Tracheal epithelial cell (primary cell): ENCODE measurements around the gene SEZ6L2. TPM values are rescaled to one million over a fixed set of nuclear protein-coding genes. Genes with fewer than 3 reads are reported as not detected.

Source experiments
- total RNA-seq: library from RNA; depleted of rRNA; stranded (reverse); fragments of >200 nt; gene quantifications from 2 replicates; pipeline ENCODE4 v1.2.1, GENCODE V29; 2014

SEZ6L2 gene
- total RNA-seq = 5.3 and 8.7 TPM in 2 replicates

DNA sequence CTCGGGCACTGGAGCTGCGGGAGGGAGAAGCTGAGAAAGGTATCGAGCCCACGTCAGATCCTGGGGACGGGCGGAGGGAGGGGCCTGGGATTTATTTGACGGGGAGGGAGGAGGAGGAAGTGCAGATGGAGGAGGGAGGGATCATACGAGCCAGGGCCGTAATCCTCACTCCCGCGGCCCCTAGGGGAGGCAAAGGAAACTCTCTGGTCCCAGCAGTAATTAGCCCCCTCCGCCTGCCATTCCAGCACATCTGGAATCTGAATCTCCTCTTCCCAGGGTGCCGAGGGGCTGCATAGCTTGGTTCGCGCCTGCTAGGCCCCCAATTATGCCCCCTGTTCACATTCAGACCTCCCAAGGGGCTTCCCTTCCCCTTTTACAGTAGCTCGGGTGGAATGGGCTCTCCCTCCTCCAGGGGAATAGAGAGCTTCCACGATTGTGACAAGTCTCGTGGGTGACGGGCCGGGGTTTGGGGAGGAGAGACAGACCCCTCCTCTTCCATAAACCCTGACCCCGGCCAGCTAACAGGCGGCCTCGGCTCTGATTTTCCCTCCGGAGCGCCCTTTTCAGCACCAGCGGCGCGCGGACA, at the start of gene SEZ6L2:
Gene SEZ6L2 (minus strand): TSS at position 35 of the 586 bp plus-strand sequence. CDS start 531 bp downstream, outside the sequence.

DNA sequence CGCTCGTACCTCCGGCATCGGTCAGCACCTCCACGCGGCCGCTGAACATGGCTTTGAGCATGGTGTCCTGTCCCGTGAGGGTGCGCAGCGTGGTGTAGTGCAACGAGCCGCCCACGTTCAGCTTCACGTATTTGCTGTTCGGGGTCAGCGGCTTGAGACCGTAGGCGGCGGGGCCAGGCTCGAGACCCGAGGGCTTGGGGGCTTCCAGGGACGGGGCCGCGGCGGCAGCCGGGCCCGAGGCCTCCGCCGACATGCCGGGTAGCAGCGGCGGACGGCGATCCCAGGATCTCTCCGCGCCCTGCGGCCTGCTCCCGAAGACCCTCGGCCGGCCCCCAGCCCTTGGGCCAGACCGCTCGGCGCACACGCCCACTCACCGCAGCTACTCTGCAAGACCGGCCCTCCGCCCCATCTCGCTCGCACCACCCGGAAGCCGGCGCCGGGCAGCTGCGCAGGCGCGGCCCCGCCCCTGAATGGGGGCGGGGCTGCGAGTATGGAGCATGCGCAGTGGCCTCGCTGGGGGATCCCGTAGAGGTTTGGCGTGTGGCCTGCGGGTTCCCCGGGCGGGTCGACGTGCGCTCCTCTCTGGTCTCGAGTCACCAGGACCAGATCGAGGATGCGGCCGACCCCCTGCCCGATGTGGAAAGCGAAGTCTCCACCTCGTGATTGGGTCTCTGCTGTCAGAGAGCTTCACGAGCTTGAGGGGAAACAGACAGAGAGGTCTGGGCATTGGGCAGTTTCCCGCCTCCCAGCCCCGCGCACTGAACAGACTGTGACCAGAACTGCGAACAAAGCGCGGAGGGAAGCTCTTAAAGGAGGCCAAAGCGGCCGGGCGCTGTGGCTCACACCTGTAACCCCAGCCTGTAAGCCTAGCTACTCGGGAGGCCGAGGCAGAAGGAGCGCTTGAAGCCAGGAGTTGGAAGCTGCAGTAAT, 26.7 kb upstream of the SEZ6L2 start, which contains the start of gene KCTD13:
Gene KCTD13 (minus strand): TSS at position 446 of the 930 bp plus-strand sequence. CDS start 193 bp downstream, at position 253.

DNA sequence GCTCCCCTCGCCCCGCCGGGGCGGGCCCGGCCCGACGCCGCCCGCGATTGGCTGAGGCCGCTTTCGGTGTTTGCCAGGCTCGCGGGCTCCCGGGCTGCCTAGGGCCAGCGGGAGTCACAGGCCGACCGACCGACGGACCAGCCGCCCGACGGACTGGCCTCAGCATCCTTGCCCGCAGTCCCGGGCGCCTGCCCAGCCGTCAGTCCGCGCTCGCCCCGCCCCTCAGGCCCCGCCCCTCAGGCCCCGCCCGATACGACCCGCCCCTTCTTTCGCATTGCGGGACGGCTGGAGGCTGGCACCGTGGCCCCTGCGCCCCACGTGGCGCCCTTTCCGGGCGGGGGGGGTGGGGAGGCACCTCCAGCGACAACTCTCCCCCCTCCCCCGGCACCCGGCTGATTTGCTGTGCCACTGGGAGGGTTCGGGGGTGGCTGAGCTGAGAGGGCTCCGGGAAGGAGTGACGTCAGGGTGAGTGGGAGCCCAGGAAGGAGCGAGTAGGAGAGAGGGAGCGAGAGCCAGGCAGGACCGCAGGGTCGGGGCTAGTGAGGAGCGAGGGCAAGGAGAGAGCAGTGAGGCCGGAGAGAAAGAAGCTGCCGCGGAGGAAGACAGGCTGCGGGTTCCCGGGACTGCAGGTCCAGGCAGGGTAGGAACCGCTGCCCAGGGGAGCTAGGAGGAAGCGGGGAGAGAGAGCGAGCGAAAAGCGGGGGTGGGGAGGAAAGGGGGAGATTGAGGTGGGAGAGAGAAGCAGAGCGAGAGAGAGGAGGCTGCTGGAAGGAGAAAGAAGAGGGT, 945 bp upstream of the SEZ6L2 start, which contains the start of gene ASPHD1:
Gene ASPHD1 (plus strand): TSS at position 387 of the 786 bp plus-strand sequence. CDS start 484 bp downstream, outside the sequence.

DNA sequence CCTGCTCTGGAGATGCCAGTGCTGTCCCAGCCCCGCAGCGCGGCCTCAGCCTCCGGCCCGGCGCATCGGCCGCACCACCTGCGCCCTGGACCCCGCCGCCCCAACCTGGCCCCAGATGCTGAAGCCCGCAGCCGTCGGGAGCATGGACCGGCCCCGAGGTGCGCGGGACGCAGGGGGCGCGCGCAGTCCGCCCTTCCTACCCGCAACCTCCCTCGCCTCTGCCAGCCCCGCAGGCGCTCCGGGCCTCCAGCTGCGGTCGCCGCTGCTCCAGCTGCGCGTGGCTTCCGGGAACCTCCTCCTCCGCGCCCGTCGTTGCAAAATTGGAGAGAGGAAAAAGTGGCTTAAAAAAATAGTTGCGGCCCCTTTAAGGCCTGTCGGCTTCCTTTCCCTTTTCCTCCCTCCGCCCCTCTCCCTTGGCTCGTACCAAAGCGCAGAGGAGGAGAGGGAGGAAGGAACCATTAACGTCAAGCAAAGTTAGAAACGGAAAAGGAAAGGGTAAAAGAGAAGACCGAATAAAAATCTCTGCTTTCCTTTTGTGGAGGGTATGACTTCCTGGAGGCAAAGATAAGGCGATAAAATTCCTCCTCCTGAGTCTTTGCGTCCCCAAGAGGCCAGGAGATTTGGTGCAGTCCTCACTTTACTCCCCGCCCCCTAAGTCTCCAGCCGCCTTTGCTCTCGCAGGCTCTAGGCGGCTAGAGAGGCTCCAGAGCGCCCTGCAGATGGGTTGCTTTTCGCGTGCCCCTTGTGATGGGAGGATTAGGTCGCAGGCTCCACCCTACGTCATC, 36.3 kb downstream of the SEZ6L2 start, which contains the start of gene CDIPT:
Gene CDIPT (minus strand): TSS at position 343 of the 785 bp plus-strand sequence. CDS start 369 bp downstream, outside the sequence.

Other genes with a start within 250 kb of the SEZ6L2 start
- not detected in 2 replicates for gene SPN, start 236.3 kb downstream of the SEZ6L2 start, total RNA-seq
- 0.21 and 54.5 TPM in 2 replicates for gene QPRT, start 220.4 kb downstream of the SEZ6L2 start, total RNA-seq
- gene C16orf54, start 153.6 kb downstream of the SEZ6L2 start, total RNA-seq = not detected in 2 replicates
- not detected in 2 replicates for gene ZG16, start 121.3 kb downstream of the SEZ6L2 start, total RNA-seq
- 13.7 and 14.5 TPM in 2 replicates for gene KIF22, start 108.8 kb downstream of the SEZ6L2 start, total RNA-seq
- 135 and 146 TPM in 2 replicates for gene MAZ, start 93.0 kb downstream of the SEZ6L2 start, total RNA-seq
- gene PRRT2, start 87.4 kb downstream of the SEZ6L2 start, total RNA-seq = not detected in 2 replicates
- gene PAGR1, start 83.4 kb downstream of the SEZ6L2 start, total RNA-seq = 18.3 and 24.3 TPM in 2 replicates
- 104 and 244 TPM in 2 replicates for gene MVP, start 79.1 kb downstream of the SEZ6L2 start, total RNA-seq
- gene CDIPT, start 36.3 kb downstream of the SEZ6L2 start, total RNA-seq = 62.4 and 65.3 TPM in 2 replicates
- 1.7 and 8.9 TPM in 2 replicates for gene ASPHD1, start 938 bp upstream of the SEZ6L2 start, total RNA-seq
- gene KCTD13, start 26.7 kb upstream of the SEZ6L2 start, total RNA-seq = 14.2 and 15.3 TPM in 2 replicates
- gene TMEM219, start 62.5 kb upstream of the SEZ6L2 start, total RNA-seq = 66.7 and 80.6 TPM in 2 replicates
- 25.2 and 28.7 TPM in 2 replicates for gene TAOK2, start 74.3 kb upstream of the SEZ6L2 start, total RNA-seq
- gene HIRIP3, start 96.1 kb upstream of the SEZ6L2 start, total RNA-seq = 5.1 and 10.2 TPM in 2 replicates
- gene INO80E, start 96.7 kb upstream of the SEZ6L2 start, total RNA-seq = 21.0 and 28.1 TPM in 2 replicates
- 0.72 TPM in 1 of 2 replicates, not detected in the other for gene DOC2A, start 111.5 kb upstream of the SEZ6L2 start, total RNA-seq
- gene C16orf92, start 123.6 kb upstream of the SEZ6L2 start, total RNA-seq = not detected in 2 replicates
- not detected in 2 replicates for gene TLCD3B, start 131.7 kb upstream of the SEZ6L2 start, total RNA-seq
- gene ALDOA, start 166.2 kb upstream of the SEZ6L2 start, total RNA-seq = 688 and 703 TPM in 2 replicates
- 146 and 274 TPM in 2 replicates for gene PPP4C, start 176.4 kb upstream of the SEZ6L2 start, total RNA-seq
- gene TBX6, start 192.4 kb upstream of the SEZ6L2 start, total RNA-seq = 0.48 and 1.1 TPM in 2 replicates
- gene YPEL3, start 196.7 kb upstream of the SEZ6L2 start, total RNA-seq = 9.6 and 9.9 TPM in 2 replicates
- gene GDPD3, start 214.0 kb upstream of the SEZ6L2 start, total RNA-seq = 1.9 and 5.1 TPM in 2 replicates
- 10.7 and 14.0 TPM in 2 replicates for gene MAPK3, start 223.7 kb upstream of the SEZ6L2 start, total RNA-seq